Measurements from ENCODE around the gene ARHGAP23. TPM values are rescaled to one million over a fixed set of nuclear protein-coding genes. Genes with fewer than 3 reads are reported as not detected.
"Not testable (repeated sequence)": the region's sequence is repeated elsewhere in the genome, so short reads cannot be mapped to it uniquely, and the experiment has no call there.

ARHGAP23 gene
- total RNA-seq, 1 experiment from 2014 or later, result 0.04 TPM

DNA sequence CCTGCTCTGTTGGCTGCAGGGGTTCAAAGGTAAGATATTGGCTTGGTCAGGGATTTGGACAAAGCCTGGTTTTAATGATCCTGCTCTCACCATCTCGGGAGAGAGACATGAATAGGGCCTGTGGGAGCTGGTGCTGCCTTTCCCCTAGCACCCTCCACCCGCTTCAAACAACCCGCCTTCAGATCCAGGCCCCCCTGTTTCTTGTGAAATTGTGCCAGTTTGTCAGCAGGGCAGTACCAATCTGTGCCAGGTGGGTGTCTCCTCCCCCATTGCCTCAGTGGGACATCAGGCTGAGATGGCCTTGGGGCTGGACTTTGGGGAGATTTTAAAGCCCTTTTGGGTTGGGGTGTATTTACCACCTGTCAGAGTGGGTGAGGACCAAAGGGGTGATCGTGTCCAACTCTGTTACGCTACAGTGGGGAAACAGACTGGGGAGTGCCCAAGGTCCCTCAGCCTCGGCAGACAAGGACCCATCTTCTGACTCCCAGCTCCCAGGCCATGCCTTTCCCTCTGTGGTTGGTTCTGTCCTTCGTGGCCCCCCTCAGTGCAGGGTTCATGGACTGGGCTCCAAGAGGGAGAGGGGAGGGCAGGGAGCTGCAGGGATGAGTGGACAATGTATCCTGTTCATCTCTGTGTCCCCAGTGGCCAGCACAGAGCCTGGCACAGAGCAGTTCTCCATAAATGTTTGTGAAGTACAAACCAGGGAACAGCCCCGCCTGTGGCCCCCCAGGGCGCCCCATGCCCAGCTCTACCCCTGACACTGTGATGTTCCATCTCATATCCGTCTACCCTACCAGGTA lies 3.3 kb downstream of the ARHGAP23 start:
- Histone ChIP-seq H3K9ac (ENCODE audit: low read length) (no peak overlapping the region), H2AFZ (ENCODE audit: low read length) (no peak overlapping the region), H3K4me3 (ENCODE audit: low read length) (no peak overlapping the region), H3K9me3 (ENCODE audit: low read length) (no peaks in the 10 kb centered on the region), H3K27me3 (ENCODE audit: low read length) (no peaks in the 10 kb centered on the region), H3K4me1 (ENCODE audit: low read length) (peaks cover 13% of the 10 kb centered on the region), H3K4me2 (ENCODE audit: low read depth, low read length, poor library complexity, severe bottlenecking) (no peak overlapping the region), H3K9me2 (replicated peaks; ENCODE audit: insufficient read depth, low read length) (no peaks in the 10 kb centered on the region), H4K20me1 (ENCODE audit: insufficient read depth, low read depth, low read length) (no peaks in the 10 kb centered on the region), H3K79me2 (ENCODE audit: low read length) (no peaks in the 10 kb centered on the region), H3K36me3 (ENCODE audit: insufficient read depth, low read length) (no peaks in the 10 kb centered on the region), H3K27ac (ENCODE audit: low read length) (no peak overlapping the region)
- DNase-seq, result no peak

GRCh38 chr17:38434178-38434665 lies 6.0 kb downstream of the ARHGAP23 start:
- no peaks in the 10 kb centered on the region for H3K9me2 ChIP-seq (replicated peaks; ENCODE audit: insufficient read depth, low read length)
- H3K27ac ChIP-seq (ENCODE audit: low read length), result no peak overlapping the region
- no peaks in the 10 kb centered on the region for H3K36me3 ChIP-seq (ENCODE audit: insufficient read depth, low read length)
- H3K27me3 ChIP-seq (ENCODE audit: low read length), result no peaks in the 10 kb centered on the region
- H3K9me3 ChIP-seq (ENCODE audit: low read length), result no peaks in the 10 kb centered on the region
- no peak overlapping the region for H2AFZ ChIP-seq (ENCODE audit: low read length)
- no peak overlapping the region for H3K9ac ChIP-seq (ENCODE audit: low read length)
- no peak overlapping the region for H3K4me3 ChIP-seq (ENCODE audit: low read length)
- H3K4me1 ChIP-seq (ENCODE audit: low read length), result no peaks in the 10 kb centered on the region
- no peak for DNase-seq
- no peaks in the 10 kb centered on the region for H3K79me2 ChIP-seq (ENCODE audit: low read length)
- H4K20me1 ChIP-seq (ENCODE audit: insufficient read depth, low read depth, low read length), result no peaks in the 10 kb centered on the region
- H3K4me2 ChIP-seq (ENCODE audit: low read depth, low read length, poor library complexity, severe bottlenecking), result no peak overlapping the region

DNA sequence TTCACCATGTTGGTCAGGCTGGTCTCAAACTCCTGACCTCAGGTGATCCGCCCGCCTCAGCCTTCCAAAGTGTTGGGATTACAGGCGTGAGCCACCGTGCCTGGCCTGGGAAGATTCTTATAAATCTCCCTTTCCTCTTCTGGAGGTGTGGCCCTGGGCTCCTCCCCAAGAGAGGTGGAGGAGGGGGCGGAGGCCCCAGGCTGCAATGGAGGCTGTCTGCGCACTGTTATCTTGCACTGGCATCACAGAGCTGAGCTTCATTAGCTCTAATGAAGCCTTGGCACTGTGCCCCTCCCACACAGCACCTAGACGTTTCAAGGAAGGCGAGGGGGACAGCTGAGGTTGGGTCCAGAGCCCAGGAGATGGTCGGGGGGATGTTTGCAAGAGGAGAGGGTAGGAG lies 7.5 kb downstream of the ARHGAP23 start:
- Histone ChIP-seq H3K79me2 (ENCODE audit: low read length) (no peaks in the 10 kb centered on the region), H3K27ac (ENCODE audit: low read length) (no peak overlapping the region), H3K9me2 (replicated peaks; ENCODE audit: insufficient read depth, low read length) (no peaks in the 10 kb centered on the region), H3K4me3 (ENCODE audit: low read length) (no peak overlapping the region), H3K4me2 (ENCODE audit: low read depth, low read length, poor library complexity, severe bottlenecking) (no peak overlapping the region), H3K36me3 (ENCODE audit: insufficient read depth, low read length) (no peaks in the 10 kb centered on the region), H2AFZ (ENCODE audit: low read length) (no peak overlapping the region), H3K27me3 (ENCODE audit: low read length) (no peaks in the 10 kb centered on the region), H3K4me1 (ENCODE audit: low read length) (no peaks in the 10 kb centered on the region), H4K20me1 (ENCODE audit: insufficient read depth, low read depth, low read length) (no peaks in the 10 kb centered on the region), H3K9ac (ENCODE audit: low read length) (no peak overlapping the region), H3K9me3 (ENCODE audit: low read length) (no peaks in the 10 kb centered on the region)
- no peak for DNase-seq

GRCh38 chr17:38436386-38436785 lies 8.1 kb downstream of the ARHGAP23 start:
- Histone ChIP-seq H3K4me3 (ENCODE audit: low read length) (no peak overlapping the region), H3K36me3 (ENCODE audit: insufficient read depth, low read length) (no peaks in the 10 kb centered on the region), H3K27ac (ENCODE audit: low read length) (no peak overlapping the region), H3K9me3 (ENCODE audit: low read length) (no peaks in the 10 kb centered on the region), H3K4me1 (ENCODE audit: low read length) (peaks cover 5% of the 10 kb centered on the region), H3K9ac (ENCODE audit: low read length) (no peak overlapping the region), H4K20me1 (ENCODE audit: insufficient read depth, low read depth, low read length) (no peaks in the 10 kb centered on the region), H3K4me2 (ENCODE audit: low read depth, low read length, poor library complexity, severe bottlenecking) (no peak overlapping the region), H2AFZ (ENCODE audit: low read length) (no peak overlapping the region), H3K79me2 (ENCODE audit: low read length) (no peaks in the 10 kb centered on the region), H3K9me2 (replicated peaks; ENCODE audit: insufficient read depth, low read length) (no peaks in the 10 kb centered on the region), H3K27me3 (ENCODE audit: low read length) (no peaks in the 10 kb centered on the region)
- DNase-seq, result no peak

GRCh38 chr17:38437313-38437712 lies 9.0 kb downstream of the ARHGAP23 start:
- not testable (repeated sequence) for H3K9me2 ChIP-seq (replicated peaks; ENCODE audit: insufficient read depth, low read length); H3K4me2 ChIP-seq (ENCODE audit: low read depth, low read length, poor library complexity, severe bottlenecking); H3K27me3 ChIP-seq (ENCODE audit: low read length); H3K4me3 ChIP-seq (ENCODE audit: low read length); H3K36me3 ChIP-seq (ENCODE audit: insufficient read depth, low read length); H3K4me1 ChIP-seq (ENCODE audit: low read length); H3K27ac ChIP-seq (ENCODE audit: low read length); H3K9me3 ChIP-seq (ENCODE audit: low read length); H3K79me2 ChIP-seq (ENCODE audit: low read length); H3K9ac ChIP-seq (ENCODE audit: low read length); DNase-seq; H2AFZ ChIP-seq (ENCODE audit: low read length); H4K20me1 ChIP-seq (ENCODE audit: insufficient read depth, low read depth, low read length)

GRCh38 chr17:38439436-38439835 lies 11.2 kb downstream of the ARHGAP23 start:
- Histone ChIP-seq H3K36me3 (ENCODE audit: insufficient read depth, low read length) (no peaks in the 10 kb centered on the region), H3K4me2 (ENCODE audit: low read depth, low read length, poor library complexity, severe bottlenecking) (no peak overlapping the region), H4K20me1 (ENCODE audit: insufficient read depth, low read depth, low read length) (no peaks in the 10 kb centered on the region), H3K4me3 (ENCODE audit: low read length) (no peak overlapping the region), H2AFZ (ENCODE audit: low read length) (no peak overlapping the region), H3K27ac (ENCODE audit: low read length) (no peak overlapping the region), H3K27me3 (ENCODE audit: low read length) (no peaks in the 10 kb centered on the region), H3K9me3 (ENCODE audit: low read length) (no peaks in the 10 kb centered on the region), H3K79me2 (ENCODE audit: low read length) (no peaks in the 10 kb centered on the region), H3K9ac (ENCODE audit: low read length) (no peak overlapping the region), H3K9me2 (replicated peaks; ENCODE audit: insufficient read depth, low read length) (no peaks in the 10 kb centered on the region), H3K4me1 (ENCODE audit: low read length) (peaks cover 6% of the 10 kb centered on the region)
- DNase-seq, result no peak

- no peaks in the 10 kb centered on the region for H3K27me3 ChIP-seq (ENCODE audit: low read length)
Observed at GRCh38 chr17:38440614-38441397, 12.5 kb downstream of the ARHGAP23 start.

GRCh38 chr17:38441429-38442061 lies 13.3 kb downstream of the ARHGAP23 start:
- Histone ChIP-seq H3K9me3 (ENCODE audit: low read length) (no peaks in the 10 kb centered on the region), H3K9me2 (replicated peaks; ENCODE audit: insufficient read depth, low read length) (no peaks in the 10 kb centered on the region), H3K4me1 (ENCODE audit: low read length) (peaks cover 6% of the 10 kb centered on the region), H3K4me2 (ENCODE audit: low read depth, low read length, poor library complexity, severe bottlenecking) (no peak overlapping the region), H3K27me3 (ENCODE audit: low read length) (no peaks in the 10 kb centered on the region), H3K27ac (ENCODE audit: low read length) (no peak overlapping the region), H4K20me1 (ENCODE audit: insufficient read depth, low read depth, low read length) (no peaks in the 10 kb centered on the region), H3K4me3 (ENCODE audit: low read length) (no peak overlapping the region), H3K79me2 (ENCODE audit: low read length) (no peaks in the 10 kb centered on the region), H3K36me3 (ENCODE audit: insufficient read depth, low read length) (no peaks in the 10 kb centered on the region), H2AFZ (ENCODE audit: low read length) (no peak overlapping the region), H3K9ac (ENCODE audit: low read length) (no peak overlapping the region)
- no peak for DNase-seq

More at GRCh38 chr17:38440614-38441397, 12.5 kb downstream of the ARHGAP23 start:
- Histone ChIP-seq H3K4me1 (ENCODE audit: low read length) (peaks cover 6% of the 10 kb centered on the region), H3K36me3 (ENCODE audit: insufficient read depth, low read length) (no peaks in the 10 kb centered on the region), H3K27ac (ENCODE audit: low read length) (no peak overlapping the region), H3K9me3 (ENCODE audit: low read length) (no peaks in the 10 kb centered on the region), H3K79me2 (ENCODE audit: low read length) (no peaks in the 10 kb centered on the region), H3K4me3 (ENCODE audit: low read length) (no peak overlapping the region), H3K9me2 (replicated peaks; ENCODE audit: insufficient read depth, low read length) (no peaks in the 10 kb centered on the region), H4K20me1 (ENCODE audit: insufficient read depth, low read depth, low read length) (no peaks in the 10 kb centered on the region), H3K9ac (ENCODE audit: low read length) (no peak overlapping the region), H2AFZ (ENCODE audit: low read length) (no peak overlapping the region), H3K4me2 (ENCODE audit: low read depth, low read length, poor library complexity, severe bottlenecking) (no peak overlapping the region)
- DNase-seq, result no peak
